ENCODE data around the gene VPS13C. TPM values are rescaled to one million over a fixed set of nuclear protein-coding genes. Genes with fewer than 3 reads are reported as not detected.

VPS13C gene
- total RNA-seq, 2 donors from 2014 or later = 28.7 to 47.2 TPM

DNA sequence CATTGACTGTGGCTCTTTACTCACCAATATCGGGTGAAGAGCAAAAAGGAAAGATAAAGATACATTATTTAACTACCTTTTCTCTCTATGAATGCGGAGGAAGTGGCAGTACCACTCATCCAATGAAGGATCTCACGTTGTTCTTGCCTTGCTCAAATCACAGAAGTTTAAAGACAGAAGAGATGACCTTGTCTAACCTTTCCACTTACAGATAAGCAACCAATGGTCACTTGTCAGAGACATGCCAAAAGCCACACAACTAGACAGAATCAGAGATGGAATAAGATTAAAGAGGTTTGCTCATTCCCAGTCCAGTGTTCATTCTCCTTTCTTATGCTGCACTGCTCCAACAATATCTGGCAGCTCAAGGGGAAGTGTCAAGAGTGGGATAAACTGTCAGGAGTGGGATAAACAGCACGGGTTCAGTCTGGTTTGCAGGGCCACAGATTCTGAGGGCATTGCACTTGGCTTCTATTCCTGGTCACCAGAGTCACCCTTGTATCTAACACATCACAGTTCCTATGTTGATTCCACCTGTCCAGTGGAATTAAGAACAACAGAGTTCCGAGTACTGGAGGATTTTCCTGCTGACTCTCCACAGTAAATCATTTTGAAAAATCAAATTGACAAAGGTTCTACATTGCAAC, 6.7 kb downstream of the VPS13C start:
- Mint-ChIP-seq H3K4me1 (peaks cover 5% of the 10 kb centered on the region), H3K9me3 (peaks cover 3% of the 10 kb centered on the region), H3K27ac (no peak overlapping the region), H3K27me3 (ENCODE audit: insufficient read depth) (peaks cover 5% of the 10 kb centered on the region), H3K4me3 (no peak overlapping the region), H3K36me3 (ENCODE audit: low read depth) (peaks cover 2% of the 10 kb centered on the region)
- no peaks in the 10 kb centered on the region for H3K9me3 ChIP-seq (ENCODE audit: control insufficient read depth, low read length)
- H3K36me3 ChIP-seq (ENCODE audit: control insufficient read depth, insufficient read depth, low read length) = no peaks in the 10 kb centered on the region
- no peak for DNase-seq
- no peak overlapping the region for H3K27ac ChIP-seq (ENCODE audit: low read depth, low read length)
- no peak overlapping the region for H3K9ac ChIP-seq (ENCODE audit: extremely low read depth, low read length, poor library complexity, severe bottlenecking)
- TF ChIP-seq, protein P1, sequence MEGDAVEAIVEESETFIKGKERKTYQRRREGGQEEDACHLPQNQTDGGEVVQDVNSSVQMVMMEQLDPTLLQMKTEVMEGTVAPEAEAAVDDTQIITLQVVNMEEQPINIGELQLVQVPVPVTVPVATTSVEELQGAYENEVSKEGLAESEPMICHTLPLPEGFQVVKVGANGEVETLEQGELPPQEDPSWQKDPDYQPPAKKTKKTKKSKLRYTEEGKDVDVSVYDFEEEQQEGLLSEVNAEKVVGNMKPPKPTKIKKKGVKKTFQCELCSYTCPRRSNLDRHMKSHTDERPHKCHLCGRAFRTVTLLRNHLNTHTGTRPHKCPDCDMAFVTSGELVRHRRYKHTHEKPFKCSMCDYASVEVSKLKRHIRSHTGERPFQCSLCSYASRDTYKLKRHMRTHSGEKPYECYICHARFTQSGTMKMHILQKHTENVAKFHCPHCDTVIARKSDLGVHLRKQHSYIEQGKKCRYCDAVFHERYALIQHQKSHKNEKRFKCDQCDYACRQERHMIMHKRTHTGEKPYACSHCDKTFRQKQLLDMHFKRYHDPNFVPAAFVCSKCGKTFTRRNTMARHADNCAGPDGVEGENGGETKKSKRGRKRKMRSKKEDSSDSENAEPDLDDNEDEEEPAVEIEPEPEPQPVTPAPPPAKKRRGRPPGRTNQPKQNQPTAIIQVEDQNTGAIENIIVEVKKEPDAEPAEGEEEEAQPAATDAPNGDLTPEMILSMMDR (conservative IDR thresholded peaks at IDR 0.05) = no peak
- H3K4me1 ChIP-seq (ENCODE audit: control insufficient read depth, insufficient read depth, low read length) = no peaks in the 10 kb centered on the region
- peaks cover 30% of the 10 kb centered on the region for H3K27me3 ChIP-seq (ENCODE audit: control insufficient read depth, insufficient read depth, low read length, poor library complexity, severe bottlenecking)
- 61 to 72% methylated on average over 3 to 5 of the region's 5 CpGs for WGBS, 2 experiments (ENCODE audit: insufficient coverage in 1 of 2, insufficient read length in 1 of 2)
- H3K4me3 ChIP-seq (ENCODE audit: low read length) = no peak overlapping the region

DNA sequence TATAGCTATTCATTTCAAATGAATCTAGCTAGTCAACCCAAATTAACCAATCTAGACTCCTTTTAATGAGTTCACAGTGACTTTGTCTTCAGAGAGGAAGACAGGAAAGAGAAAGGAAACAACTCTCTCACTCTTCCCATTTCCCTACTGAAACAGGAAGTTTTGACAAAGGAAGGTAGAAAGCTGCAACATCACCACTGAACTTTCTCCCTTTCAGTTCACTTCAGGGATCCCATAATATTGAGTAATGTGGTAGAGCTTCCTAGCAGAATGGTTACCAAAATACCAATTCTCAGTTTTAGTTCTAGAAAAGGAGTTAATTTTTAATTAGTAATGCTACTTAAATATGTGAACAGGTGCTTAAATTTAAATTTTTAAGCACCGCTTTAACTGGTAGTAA, 7.5 kb downstream of the VPS13C start:
- H3K27me3 Mint-ChIP-seq (ENCODE audit: insufficient read depth) = peaks cover 5% of the 10 kb centered on the region

DNA sequence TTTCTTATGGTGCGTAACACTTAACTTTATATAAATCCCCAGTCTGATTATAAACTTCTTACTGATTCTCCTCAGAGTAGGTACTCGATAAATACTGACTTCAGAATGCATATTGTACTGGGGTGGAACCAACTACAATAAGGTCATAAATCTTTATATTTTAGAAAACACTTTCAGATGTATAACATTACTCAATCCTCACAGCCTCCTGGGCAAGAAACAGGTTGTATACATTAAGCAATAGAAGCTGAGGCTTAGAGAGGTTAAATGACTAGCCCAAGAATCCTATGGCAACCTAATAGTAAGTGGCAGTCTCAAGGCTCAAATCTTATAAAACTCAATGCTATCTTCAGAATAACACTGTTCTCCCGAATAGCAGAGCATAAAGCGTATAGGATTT, 9.1 kb downstream of the VPS13C start:
- H3K27me3 Mint-ChIP-seq (ENCODE audit: insufficient read depth) = peaks cover 5% of the 10 kb centered on the region
- peaks cover 2% of the 10 kb centered on the region for H3K36me3 Mint-ChIP-seq (ENCODE audit: low read depth)
- WGBS, 2 experiments (ENCODE audit: insufficient coverage in 1 of 2, insufficient read length in 1 of 2) = 93 to 96% methylated on average over 3 to 4 of the region's 4 CpGs
- TF ChIP-seq, protein P1 (conservative IDR thresholded peaks at IDR 0.05) = no peak
- peaks cover 3% of the 10 kb centered on the region for H3K9me3 Mint-ChIP-seq
- H3K4me1 Mint-ChIP-seq = peaks cover 5% of the 10 kb centered on the region
- no peak overlapping the region for H3K9ac ChIP-seq (ENCODE audit: extremely low read depth, low read length, poor library complexity, severe bottlenecking)
- H3K36me3 ChIP-seq (ENCODE audit: control insufficient read depth, insufficient read depth, low read length) = no peaks in the 10 kb centered on the region
- no peak overlapping the region for H3K4me3 Mint-ChIP-seq
- H3K27me3 ChIP-seq (ENCODE audit: control insufficient read depth, insufficient read depth, low read length, poor library complexity, severe bottlenecking) = peaks cover 30% of the 10 kb centered on the region
- H3K4me3 ChIP-seq (ENCODE audit: low read length) = no peak overlapping the region
- no peak overlapping the region for H3K27ac Mint-ChIP-seq
- H3K4me1 ChIP-seq (ENCODE audit: control insufficient read depth, insufficient read depth, low read length) = no peaks in the 10 kb centered on the region
- DNase-seq = no peak
- H3K27ac ChIP-seq (ENCODE audit: low read depth, low read length) = no peak overlapping the region
- H3K9me3 ChIP-seq (ENCODE audit: control insufficient read depth, low read length) = no peaks in the 10 kb centered on the region

More for the DNA sequence above, 7.5 kb downstream of the VPS13C start:
- TF ChIP-seq, protein P1 (conservative IDR thresholded peaks at IDR 0.05) = no peak
- Mint-ChIP-seq H3K9me3 (peaks cover 3% of the 10 kb centered on the region), H3K4me3 (no peak overlapping the region), H3K4me1 (peaks cover 5% of the 10 kb centered on the region), H3K27ac (no peak overlapping the region), H3K36me3 (ENCODE audit: low read depth) (peaks cover 2% of the 10 kb centered on the region)
- no peak overlapping the region for H3K9ac ChIP-seq (ENCODE audit: extremely low read depth, low read length, poor library complexity, severe bottlenecking)
- H3K4me3 ChIP-seq (ENCODE audit: low read length) = no peak overlapping the region
- no CpG with 5 or more reads among the region's 1 CpG for WGBS, 2 experiments (ENCODE audit: insufficient coverage in 1 of 2, insufficient read length in 1 of 2)
- no peaks in the 10 kb centered on the region for H3K36me3 ChIP-seq (ENCODE audit: control insufficient read depth, insufficient read depth, low read length)
- no peak overlapping the region for H3K27ac ChIP-seq (ENCODE audit: low read depth, low read length)
- no peaks in the 10 kb centered on the region for H3K4me1 ChIP-seq (ENCODE audit: control insufficient read depth, insufficient read depth, low read length)
- H3K27me3 ChIP-seq (ENCODE audit: control insufficient read depth, insufficient read depth, low read length, poor library complexity, severe bottlenecking) = peaks cover 30% of the 10 kb centered on the region
- H3K9me3 ChIP-seq (ENCODE audit: control insufficient read depth, low read length) = no peaks in the 10 kb centered on the region
- DNase-seq = no peak
